ENCODE measurements around the gene TMEM63C.
A peak's percentile ranks its signal among the peaks of the same experiment; 100 is the strongest.

TMEM63C gene

GRCh38 chr14:77199590-77199989 lies 18.0 kb downstream of the TMEM63C start:
- DNase-seq, result no peak

- DNase-seq, result no peak
Observed at GRCh38 chr14:77200406-77200985, 18.9 kb downstream of the TMEM63C start.

- no peak for DNase-seq
Observed at GRCh38 chr14:77201696-77202095, 20.1 kb downstream of the TMEM63C start.

- no peak for DNase-seq
Observed at GRCh38 chr14:77203611-77204458, 22.2 kb downstream of the TMEM63C start.

- DNase-seq, result no peak
Observed at GRCh38 chr14:77204459-77204771, 22.8 kb downstream of the TMEM63C start.

GRCh38 chr14:77204907-77205306 lies 23.3 kb downstream of the TMEM63C start:
- no peak for DNase-seq

GRCh38 chr14:77205566-77205965 lies 24.0 kb downstream of the TMEM63C start:
- no peak for DNase-seq

- no peak for DNase-seq
Observed at GRCh38 chr14:77206261-77206824, 24.7 kb downstream of the TMEM63C start.

- no peak for DNase-seq
Observed at GRCh38 chr14:77206877-77207389, 25.3 kb downstream of the TMEM63C start.

- peak; percentile 24 for DNase-seq
Observed at GRCh38 chr14:77208291-77208978, 26.8 kb downstream of the TMEM63C start.

- no peak for DNase-seq
Observed at GRCh38 chr14:77208979-77209318, 27.4 kb downstream of the TMEM63C start.

- DNase-seq, result no peak
Observed at GRCh38 chr14:77212097-77212870, 30.7 kb downstream of the TMEM63C start.

- DNase-seq, result no peak
Observed at GRCh38 chr14:77212943-77213678, 31.5 kb downstream of the TMEM63C start.

- DNase-seq, result no peak
Observed at GRCh38 chr14:77213679-77214016, 32.0 kb downstream of the TMEM63C start.

GRCh38 chr14:77214216-77214615 lies 32.6 kb downstream of the TMEM63C start:
- DNase-seq, result no peak

- no peak for DNase-seq
Observed at GRCh38 chr14:77217551-77217950, 36.0 kb downstream of the TMEM63C start.

GRCh38 chr14:77219591-77219990 lies 38.0 kb downstream of the TMEM63C start:
- no peak for DNase-seq

- DNase-seq, result no peak
Observed at GRCh38 chr14:77220246-77221017, 38.8 kb downstream of the TMEM63C start.

- DNase-seq, result no peak
Observed at GRCh38 chr14:77221241-77221871, 39.8 kb downstream of the TMEM63C start.

GRCh38 chr14:77222546-77223225 lies 41.1 kb downstream of the TMEM63C start:
- DNase-seq, result no peak
